ENCODE data around the gene PPP1R13B. TPM values are rescaled to one million over a fixed set of nuclear protein-coding genes. Genes with fewer than 3 reads are reported as not detected.
A peak's percentile ranks its signal among the peaks of the same experiment; 100 is the strongest.

PPP1R13B gene
- total RNA-seq, 4 donors from 2014 or later = 10.7 to 48.3 (median 23.3) TPM

DNA sequence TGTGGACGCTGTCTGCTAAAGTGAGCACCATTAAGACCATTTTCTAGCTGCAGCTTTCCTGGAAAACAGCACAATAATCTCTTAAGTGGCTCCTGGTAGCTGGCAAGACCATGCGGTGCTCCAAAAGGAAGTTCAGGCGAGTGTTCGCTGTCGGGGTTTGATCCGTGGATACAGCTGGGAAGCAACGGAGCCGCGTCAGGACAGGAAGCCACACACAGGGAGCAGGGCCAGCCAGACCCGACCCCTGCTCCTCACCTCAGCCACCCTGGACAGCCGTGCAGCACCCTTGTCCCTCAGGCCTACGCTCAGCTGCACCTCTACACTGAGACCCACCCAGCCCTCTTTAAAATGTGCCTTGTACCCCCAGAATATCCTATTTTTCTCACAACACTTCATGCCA lies 112.4 kb downstream of the PPP1R13B start:
- H3K36me3 ChIP-seq = peaks cover 0 to 98% (median 14%) of the 10 kb centered on the region in 3 donors
- no peaks in the 10 kb centered on the region for H3K27me3 ChIP-seq
- WGBS, 2 donors = 50 to 64% methylated on average over 11 to 12 of the region's 12 CpGs
- TF ChIP-seq EP300 (IDR thresholded peaks at IDR 0.05) (no peak), POLR2A (IDR thresholded peaks at IDR 0.05) (no peak)
- TF ChIP-seq, protein P1, sequence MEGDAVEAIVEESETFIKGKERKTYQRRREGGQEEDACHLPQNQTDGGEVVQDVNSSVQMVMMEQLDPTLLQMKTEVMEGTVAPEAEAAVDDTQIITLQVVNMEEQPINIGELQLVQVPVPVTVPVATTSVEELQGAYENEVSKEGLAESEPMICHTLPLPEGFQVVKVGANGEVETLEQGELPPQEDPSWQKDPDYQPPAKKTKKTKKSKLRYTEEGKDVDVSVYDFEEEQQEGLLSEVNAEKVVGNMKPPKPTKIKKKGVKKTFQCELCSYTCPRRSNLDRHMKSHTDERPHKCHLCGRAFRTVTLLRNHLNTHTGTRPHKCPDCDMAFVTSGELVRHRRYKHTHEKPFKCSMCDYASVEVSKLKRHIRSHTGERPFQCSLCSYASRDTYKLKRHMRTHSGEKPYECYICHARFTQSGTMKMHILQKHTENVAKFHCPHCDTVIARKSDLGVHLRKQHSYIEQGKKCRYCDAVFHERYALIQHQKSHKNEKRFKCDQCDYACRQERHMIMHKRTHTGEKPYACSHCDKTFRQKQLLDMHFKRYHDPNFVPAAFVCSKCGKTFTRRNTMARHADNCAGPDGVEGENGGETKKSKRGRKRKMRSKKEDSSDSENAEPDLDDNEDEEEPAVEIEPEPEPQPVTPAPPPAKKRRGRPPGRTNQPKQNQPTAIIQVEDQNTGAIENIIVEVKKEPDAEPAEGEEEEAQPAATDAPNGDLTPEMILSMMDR (IDR thresholded peaks at IDR 0.05) = no peak
- no peak for DNase-seq (ENCODE audit: low spot score in 2 of 2)
- H3K4me3 ChIP-seq = no peak overlapping the region
- no peaks in the 10 kb centered on the region for H3K9me3 ChIP-seq
- H3K4me1 ChIP-seq = peaks cover 0 to 33% (median 0%) of the 10 kb centered on the region in 4 donors
- H3K27ac ChIP-seq = peak overlapping the region in 2 of 4 donors; percentile 13 to 67

GRCh38 chr14:103734081-103734888 lies 113.1 kb downstream of the PPP1R13B start:
- DNase-seq (ENCODE audit: low spot score in 2 of 2) = no peak
- no peaks in the 10 kb centered on the region for H3K9me3 ChIP-seq
- no peak overlapping the region for H3K4me3 ChIP-seq
- peaks cover 0 to 98% (median 19%) of the 10 kb centered on the region in 3 donors for H3K36me3 ChIP-seq
- WGBS, 2 donors = 81 to 88% methylated on average over 23 of the region's 23 CpGs
- TF ChIP-seq, protein P1 (IDR thresholded peaks at IDR 0.05) = no peak
- TF ChIP-seq EP300 (IDR thresholded peaks at IDR 0.05) (no peak), POLR2A (IDR thresholded peaks at IDR 0.05) (no peak)
- no peaks in the 10 kb centered on the region for H3K27me3 ChIP-seq
- peaks cover 0 to 33% (median 0%) of the 10 kb centered on the region in 4 donors for H3K4me1 ChIP-seq
- peak overlapping the region in 1 of 4 donors; percentile 67 for H3K27ac ChIP-seq

DNA sequence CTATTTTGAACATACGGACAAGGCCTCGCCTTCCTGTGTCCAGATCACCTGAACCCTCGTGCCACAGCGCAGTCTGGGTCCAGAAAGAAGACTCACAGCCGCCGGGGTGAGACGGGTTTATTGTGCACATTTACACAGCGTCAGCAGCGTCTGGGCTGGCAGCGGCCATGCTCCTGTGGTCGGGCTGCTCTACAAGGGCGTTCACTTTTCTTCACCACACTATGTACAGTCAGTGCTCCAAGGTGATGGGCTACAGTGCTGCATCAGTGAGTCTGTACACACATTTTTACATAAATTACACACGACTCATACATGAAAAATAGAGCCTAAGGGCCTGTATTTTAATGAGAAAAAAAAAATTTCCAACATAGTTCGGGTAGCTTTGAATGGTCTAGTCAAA lies 113.7 kb downstream of the PPP1R13B start:
- TF ChIP-seq EP300 (IDR thresholded peaks at IDR 0.05) (no peak), POLR2A (IDR thresholded peaks at IDR 0.05) (no peak)
- TF ChIP-seq, protein P1 (IDR thresholded peaks at IDR 0.05) = no peak
- 85 to 86% methylated on average over 14 of the region's 14 CpGs for WGBS, 2 donors
- Histone ChIP-seq H3K9me3 (no peaks in the 10 kb centered on the region), H3K4me3 (no peak overlapping the region), H3K27ac (no peak overlapping the region), H3K27me3 (no peaks in the 10 kb centered on the region), H3K4me1 (peaks cover 0 to 33% (median 0%) of the 10 kb centered on the region in 4 donors), H3K36me3 (peaks cover 0 to 98% (median 21%) of the 10 kb centered on the region in 3 donors)
- DNase-seq (ENCODE audit: low spot score in 2 of 2) = no peak

- TF ChIP-seq EP300 (IDR thresholded peaks at IDR 0.05) = no peak
- TF ChIP-seq, protein P1 (IDR thresholded peaks at IDR 0.05) = no peak
- TF ChIP-seq POLR2A (IDR thresholded peaks at IDR 0.05) = no peak
- no peak for DNase-seq (ENCODE audit: low spot score in 2 of 2)
- Histone ChIP-seq H3K4me3 (no peak overlapping the region), H3K9me3 (no peaks in the 10 kb centered on the region), H3K36me3 (peaks cover 0 to 98% (median 21%) of the 10 kb centered on the region in 3 donors), H3K4me1 (peaks cover 0 to 33% (median 0%) of the 10 kb centered on the region in 4 donors), H3K27ac (no peak overlapping the region), H3K27me3 (no peaks in the 10 kb centered on the region)
- WGBS, 2 donors = 82 to 83% methylated on average over 9 of the region's 9 CpGs
Observed at GRCh38 chr14:103732868-103733620, 114.3 kb downstream of the PPP1R13B start.
